Choroid plexus epithelial cell (primary cell): ENCODE results near the gene OR4L1.

ENCODE experiments used
- DNase-seq: peaks from one replicate; pipeline ENCODE4 v3.0.0-alpha.2; 2010; ENCODE audit warnings: low read depth
- H3K4me3 ChIP-seq: 2 replicates; pipeline ENCODE4 v1.5.1; 2011; ENCODE audit warnings: low read depth, mild to moderate bottlenecking, control low read depth, low read length, moderate library complexity
- CTCF ChIP-seq: conservative IDR thresholded peaks from 2 replicates; pipeline ENCODE4 v1.5.1; 2011; ENCODE audit warnings: low read depth, mild to moderate bottlenecking, control low read depth, inconsistent platforms, low read length, moderate library complexity

The OR4L1 gene

GRCh38 chr14:20059745-20060144 is at the start of gene OR4L1:
Gene OR4L1 (plus strand): TSS chr14:20060045. CDS start chr14:20060045, 0 bp downstream.
- no peak within 1 kb of the TSS for H3K4me3 ChIP-seq
- no peak for TF ChIP-seq CTCF
- DNase-seq, result no peak

GRCh38 chr14:20019257-20019865 is 40.5 kb upstream of the OR4L1 start, which contains the start of gene OR4K14:
Gene OR4K14 (minus strand): TSS chr14:20019307. CDS start chr14:20015193, 4,114 bp downstream.
- H3K4me3 ChIP-seq, result no peak within 1 kb of the TSS
- DNase-seq, result no peak
- no peak for TF ChIP-seq CTCF

- H3K4me3 ChIP-seq, result no peak overlapping the region
- no peak for DNase-seq
- TF ChIP-seq CTCF, result no peak
Measured at GRCh38 chr14:20031058-20031457, 28.8 kb upstream of the OR4L1 start.

- TF ChIP-seq CTCF, result no peak
- H3K4me3 ChIP-seq, result no peak overlapping the region
- no peak for DNase-seq
Measured at GRCh38 chr14:20035449-20035848, 24.4 kb upstream of the OR4L1 start.

GRCh38 chr14:20035938-20036337 is 23.9 kb upstream of the OR4L1 start, which contains the start of gene OR4K13:
Gene OR4K13 (minus strand): TSS chr14:20036038. CDS start chr14:20034758, 1,280 bp downstream.
- DNase-seq, result no peak
- no peak within 1 kb of the TSS for H3K4me3 ChIP-seq
- no peak for TF ChIP-seq CTCF

GRCh38 chr14:20044243-20044642 is 15.6 kb upstream of the OR4L1 start:
- no peak for TF ChIP-seq CTCF
- no peak overlapping the region for H3K4me3 ChIP-seq
- DNase-seq, result no peak

- TF ChIP-seq CTCF, result no peak
- no peak for DNase-seq
- no peak overlapping the region for H3K4me3 ChIP-seq
Measured at GRCh38 chr14:20048202-20048601, 11.6 kb upstream of the OR4L1 start.
